ENCODE results near the gene FMN2. TPM values are rescaled to one million over a fixed set of nuclear protein-coding genes. Genes with fewer than 3 reads are reported as not detected.
A peak's percentile ranks its signal among the peaks of the same experiment; 100 is the strongest.

The FMN2 gene
- total RNA-seq, 2 donors from 2014 or later, result 26.9 to 27.2 TPM

DNA sequence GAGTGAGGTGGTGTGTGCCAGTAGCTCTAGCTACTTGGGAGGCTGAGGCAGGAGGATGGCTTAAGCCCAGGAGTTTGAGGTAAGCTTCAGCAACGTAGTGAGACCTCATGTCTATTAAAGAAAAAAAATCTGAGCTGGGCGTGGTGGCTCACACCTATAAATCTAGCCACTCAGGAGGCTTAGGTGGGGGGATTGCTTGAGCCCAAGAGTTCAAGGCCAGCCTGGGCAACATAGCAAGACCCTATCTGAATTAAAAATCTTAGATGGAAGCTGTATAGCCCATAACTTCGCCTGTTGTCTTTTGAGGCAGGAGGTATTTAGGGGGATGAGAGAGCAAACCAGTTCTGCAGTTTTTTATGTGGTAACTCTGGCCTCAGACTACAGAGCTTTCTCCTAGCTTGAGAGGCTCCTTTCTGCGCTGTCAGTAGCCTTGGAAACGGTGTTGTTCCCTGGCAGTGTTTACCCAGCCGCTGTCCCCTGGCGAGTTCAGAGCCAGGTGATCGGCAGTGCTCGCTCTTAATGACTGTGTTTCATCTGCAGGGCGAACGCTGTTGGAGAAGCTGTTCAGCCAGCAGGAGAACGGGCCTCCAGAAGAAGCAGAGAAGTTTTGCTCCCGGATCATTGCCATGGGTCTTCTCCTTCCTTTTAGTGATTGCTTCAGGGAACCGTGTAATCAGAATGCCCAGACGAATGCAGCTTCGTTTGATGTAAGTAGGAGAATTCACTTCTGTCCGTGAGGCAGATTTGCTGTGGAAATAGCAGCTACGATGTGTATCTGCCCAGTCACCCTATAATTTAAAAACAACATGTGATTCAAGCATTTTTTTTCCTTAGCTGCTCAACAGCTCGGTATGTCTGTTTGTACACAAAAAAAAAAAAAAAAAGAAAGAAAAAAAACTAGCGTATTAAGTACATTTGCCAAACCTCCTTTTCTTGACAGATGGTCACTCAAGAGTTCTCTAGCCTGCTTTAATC lies 31.2 kb downstream of the FMN2 start:
- TF ChIP-seq, protein P1, sequence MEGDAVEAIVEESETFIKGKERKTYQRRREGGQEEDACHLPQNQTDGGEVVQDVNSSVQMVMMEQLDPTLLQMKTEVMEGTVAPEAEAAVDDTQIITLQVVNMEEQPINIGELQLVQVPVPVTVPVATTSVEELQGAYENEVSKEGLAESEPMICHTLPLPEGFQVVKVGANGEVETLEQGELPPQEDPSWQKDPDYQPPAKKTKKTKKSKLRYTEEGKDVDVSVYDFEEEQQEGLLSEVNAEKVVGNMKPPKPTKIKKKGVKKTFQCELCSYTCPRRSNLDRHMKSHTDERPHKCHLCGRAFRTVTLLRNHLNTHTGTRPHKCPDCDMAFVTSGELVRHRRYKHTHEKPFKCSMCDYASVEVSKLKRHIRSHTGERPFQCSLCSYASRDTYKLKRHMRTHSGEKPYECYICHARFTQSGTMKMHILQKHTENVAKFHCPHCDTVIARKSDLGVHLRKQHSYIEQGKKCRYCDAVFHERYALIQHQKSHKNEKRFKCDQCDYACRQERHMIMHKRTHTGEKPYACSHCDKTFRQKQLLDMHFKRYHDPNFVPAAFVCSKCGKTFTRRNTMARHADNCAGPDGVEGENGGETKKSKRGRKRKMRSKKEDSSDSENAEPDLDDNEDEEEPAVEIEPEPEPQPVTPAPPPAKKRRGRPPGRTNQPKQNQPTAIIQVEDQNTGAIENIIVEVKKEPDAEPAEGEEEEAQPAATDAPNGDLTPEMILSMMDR (conservative IDR thresholded peaks at IDR 0.05), result no peak
- H3K27ac Mint-ChIP-seq, result peak overlapping the region; percentile 69
- Histone ChIP-seq H3K27ac (ENCODE audit: low read depth, low read length) (peak overlapping the region; percentile 41), H3K4me1 (ENCODE audit: control insufficient read depth, insufficient read depth, low read length) (no peaks in the 10 kb centered on the region), H3K9ac (ENCODE audit: extremely low read depth, low read length, poor library complexity, severe bottlenecking) (no peak overlapping the region), H3K27me3 (ENCODE audit: control insufficient read depth, insufficient read depth, low read length, poor library complexity, severe bottlenecking) (no peaks in the 10 kb centered on the region), H3K36me3 (ENCODE audit: control insufficient read depth, insufficient read depth, low read length) (peaks cover 26% of the 10 kb centered on the region), H3K4me3 (ENCODE audit: low read length) (no peak overlapping the region), H3K9me3 (ENCODE audit: control insufficient read depth, low read length) (no peaks in the 10 kb centered on the region)
- peaks cover 8% of the 10 kb centered on the region for H3K4me1 Mint-ChIP-seq
- peak; percentile 52 for DNase-seq
- H3K9me3 Mint-ChIP-seq, result no peaks in the 10 kb centered on the region
- H3K36me3 Mint-ChIP-seq (ENCODE audit: low read depth), result peaks cover 33% of the 10 kb centered on the region
- H3K27me3 Mint-ChIP-seq (ENCODE audit: insufficient read depth), result no peaks in the 10 kb centered on the region
- WGBS, 2 experiments (ENCODE audit: insufficient coverage in 1 of 2, insufficient read length in 1 of 2), result 81 to 91% methylated on average over 18 to 19 of the region's 20 CpGs
- H3K4me3 Mint-ChIP-seq, result no peak overlapping the region

DNA sequence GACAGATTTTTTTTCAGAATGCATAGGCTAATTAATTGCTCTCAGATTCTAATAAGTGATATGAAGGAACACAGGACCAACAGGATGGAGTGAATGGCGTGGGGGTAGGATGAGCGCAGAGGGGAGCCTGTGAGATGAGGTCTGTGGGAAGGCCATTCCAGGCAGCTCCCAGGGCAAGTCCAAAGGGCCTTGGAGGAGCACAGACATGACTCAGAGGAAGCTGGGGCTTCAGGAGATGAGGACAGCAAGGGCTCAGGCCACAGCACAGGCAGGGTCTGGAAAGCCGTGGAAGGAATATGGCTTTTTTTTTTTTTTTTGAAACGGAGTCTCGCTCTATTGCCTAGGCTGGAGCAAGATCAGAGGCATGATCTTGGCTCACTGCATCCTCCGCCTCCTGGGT lies 35.1 kb downstream of the FMN2 start:
- peaks cover 47% of the 10 kb centered on the region for H3K36me3 ChIP-seq (ENCODE audit: control insufficient read depth, insufficient read depth, low read length)
- no peak overlapping the region for H3K9ac ChIP-seq (ENCODE audit: extremely low read depth, low read length, poor library complexity, severe bottlenecking)
- peaks cover 5% of the 10 kb centered on the region for H3K27me3 Mint-ChIP-seq (ENCODE audit: insufficient read depth)
- H3K9me3 ChIP-seq (ENCODE audit: control insufficient read depth, low read length), result no peaks in the 10 kb centered on the region
- no peak overlapping the region for H3K4me3 Mint-ChIP-seq
- 94 to 100% methylated on average over 4 to 6 of the region's 6 CpGs for WGBS, 2 experiments (ENCODE audit: insufficient coverage in 1 of 2, insufficient read length in 1 of 2)
- H3K36me3 Mint-ChIP-seq (ENCODE audit: low read depth), result peaks cover 38% of the 10 kb centered on the region
- DNase-seq, result no peak
- H3K4me3 ChIP-seq (ENCODE audit: low read length), result no peak overlapping the region
- no peak overlapping the region for H3K27ac Mint-ChIP-seq
- no peaks in the 10 kb centered on the region for H3K9me3 Mint-ChIP-seq
- peaks cover 8% of the 10 kb centered on the region for H3K4me1 Mint-ChIP-seq
- no peaks in the 10 kb centered on the region for H3K4me1 ChIP-seq (ENCODE audit: control insufficient read depth, insufficient read depth, low read length)
- H3K27ac ChIP-seq (ENCODE audit: low read depth, low read length), result no peak overlapping the region
- H3K27me3 ChIP-seq (ENCODE audit: control insufficient read depth, insufficient read depth, low read length, poor library complexity, severe bottlenecking), result no peaks in the 10 kb centered on the region
- TF ChIP-seq, protein P1 (conservative IDR thresholded peaks at IDR 0.05), result no peak

DNA sequence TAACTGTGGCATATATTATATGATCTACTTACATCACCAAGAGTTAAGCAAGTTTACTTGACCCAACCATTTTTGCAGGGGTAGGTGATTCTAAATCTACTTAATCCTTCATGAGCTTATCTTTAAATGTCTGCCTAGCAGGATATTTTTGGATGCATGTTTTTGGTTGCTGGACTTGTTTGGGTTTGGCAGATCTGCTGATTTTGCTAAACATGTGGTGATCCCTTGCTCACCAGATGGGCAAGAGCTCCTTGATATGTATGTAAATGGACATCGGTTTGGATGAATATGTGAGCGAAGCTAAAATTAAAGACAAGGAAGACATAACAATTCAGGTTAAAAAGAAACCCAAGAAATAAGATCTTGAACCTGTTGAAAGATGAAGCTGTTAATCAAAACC lies 36.7 kb downstream of the FMN2 start:
- Histone ChIP-seq H3K9me3 (ENCODE audit: control insufficient read depth, low read length) (no peaks in the 10 kb centered on the region), H3K27ac (ENCODE audit: low read depth, low read length) (no peak overlapping the region), H3K4me1 (ENCODE audit: control insufficient read depth, insufficient read depth, low read length) (no peaks in the 10 kb centered on the region), H3K27me3 (ENCODE audit: control insufficient read depth, insufficient read depth, low read length, poor library complexity, severe bottlenecking) (no peaks in the 10 kb centered on the region), H3K4me3 (ENCODE audit: low read length) (no peak overlapping the region), H3K36me3 (ENCODE audit: control insufficient read depth, insufficient read depth, low read length) (peaks cover 57% of the 10 kb centered on the region), H3K9ac (ENCODE audit: extremely low read depth, low read length, poor library complexity, severe bottlenecking) (no peak overlapping the region)
- H3K9me3 Mint-ChIP-seq, result no peaks in the 10 kb centered on the region
- TF ChIP-seq, protein P1 (conservative IDR thresholded peaks at IDR 0.05), result no peak
- peaks cover 42% of the 10 kb centered on the region for H3K36me3 Mint-ChIP-seq (ENCODE audit: low read depth)
- peaks cover 11% of the 10 kb centered on the region for H3K27me3 Mint-ChIP-seq (ENCODE audit: insufficient read depth)
- 88 to 98% methylated on average over 2 of the region's 2 CpGs for WGBS, 2 experiments (ENCODE audit: insufficient coverage in 1 of 2, insufficient read length in 1 of 2)
- peaks cover 3% of the 10 kb centered on the region for H3K4me1 Mint-ChIP-seq
- no peak for DNase-seq
- no peak overlapping the region for H3K4me3 Mint-ChIP-seq
- no peak overlapping the region for H3K27ac Mint-ChIP-seq

Data from endodermal cell (in vitro differentiated cells).